GM19023 (cell line): ENCODE measurements around the gene DDAH1.
"Not testable (repeated sequence)": the region's sequence is repeated elsewhere in the genome, so short reads cannot be mapped to it uniquely, and the experiment has no call there.

Source experiments
- ATAC-seq: cut with Tn5 transposase; IDR thresholded peaks from one replicate; pipeline ENCODE4 v1.9.1; 2021; ENCODE audit warnings: mild to moderate bottlenecking, moderate library complexity; ENCODE audit not compliant: unreplicated experiment

Gene DDAH1

DNA sequence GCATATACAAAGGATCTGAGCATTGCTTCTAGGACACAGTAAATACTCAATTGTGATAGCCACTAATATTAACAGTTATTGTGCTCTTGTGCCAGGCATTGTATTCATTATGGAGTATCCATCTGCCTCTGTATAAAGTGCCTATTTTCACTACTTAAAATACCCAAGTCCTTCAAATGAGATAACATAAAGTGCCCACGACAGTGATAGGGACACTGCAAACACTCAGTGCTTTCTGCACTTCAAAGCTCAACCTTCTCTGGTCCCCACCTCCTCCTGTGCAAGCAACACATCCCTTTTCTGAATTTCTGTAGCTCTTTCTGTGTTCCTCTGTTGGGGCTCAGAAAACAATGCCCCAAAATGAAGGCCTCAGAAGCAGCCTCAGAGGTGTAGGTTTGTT lies 6.6 kb upstream of the DDAH1 start:
- no peak for ATAC-seq

DNA sequence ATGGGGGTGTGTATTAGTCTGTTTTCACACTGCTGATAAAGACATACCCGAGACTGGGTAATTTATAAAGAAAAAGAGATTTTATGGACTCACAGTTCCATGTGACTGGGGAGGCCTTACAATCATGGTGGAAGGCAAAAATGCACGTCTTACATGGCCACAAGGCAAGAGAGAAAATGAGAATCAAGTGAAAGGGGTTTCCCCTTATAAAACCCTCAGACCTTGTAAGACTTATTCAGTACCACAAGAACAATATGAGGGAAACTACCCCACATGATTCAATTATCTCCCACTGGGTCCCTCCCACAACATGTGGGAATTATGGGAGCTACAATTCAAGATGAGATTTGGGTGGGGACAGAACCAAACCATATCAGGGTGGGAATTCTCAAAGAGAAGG lies 5.2 kb upstream of the DDAH1 start:
- not testable (repeated sequence) for ATAC-seq

DNA sequence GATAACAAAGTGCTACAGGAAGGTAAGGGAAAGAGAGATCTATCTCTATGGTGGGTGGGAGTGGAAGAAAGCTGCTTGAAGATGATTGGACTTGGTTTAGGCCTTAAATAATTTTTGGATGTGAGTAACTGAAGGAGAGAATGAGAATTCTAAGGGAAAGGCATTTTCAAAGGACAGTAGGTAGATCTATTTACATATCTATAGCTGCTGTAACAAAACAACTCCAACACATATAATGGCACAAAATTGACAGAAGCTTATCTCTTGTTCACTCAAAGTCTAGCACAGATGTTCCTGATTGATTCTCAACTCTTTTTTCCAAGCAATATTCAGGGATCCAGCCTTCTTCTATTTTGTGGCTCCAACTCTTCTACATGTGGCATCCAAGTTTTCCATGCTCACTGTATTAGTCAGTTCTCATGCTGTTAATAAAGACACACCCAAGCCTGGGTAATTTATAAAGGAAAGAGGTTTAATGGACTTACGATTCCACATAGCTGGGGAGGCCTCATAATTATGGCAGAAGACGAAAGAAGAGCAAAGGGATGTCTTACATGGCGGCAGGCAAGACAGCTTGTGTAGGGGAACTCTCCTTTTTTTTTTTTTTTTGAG lies 3.1 kb upstream of the DDAH1 start:
- ATAC-seq, result no peak

DNA sequence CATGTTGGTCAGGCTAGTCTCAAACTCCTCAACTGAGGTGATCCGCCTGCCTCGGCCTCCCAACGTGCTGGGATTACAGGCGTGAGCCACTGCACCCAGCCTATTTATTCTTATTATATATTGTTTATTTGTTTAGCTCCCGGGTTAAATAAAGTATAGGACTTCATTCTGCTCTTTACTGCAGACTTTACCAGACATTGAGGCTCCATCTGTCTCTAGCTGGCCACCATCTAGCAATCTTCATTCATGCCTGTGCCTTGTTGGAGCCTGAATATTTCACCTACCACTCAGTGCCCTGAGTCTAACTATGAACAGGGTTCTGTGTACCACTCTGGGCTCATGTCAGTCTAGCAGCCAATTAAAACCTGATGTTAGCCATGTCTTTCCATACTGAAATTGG lies 2.1 kb upstream of the DDAH1 start:
- no peak for ATAC-seq

DNA sequence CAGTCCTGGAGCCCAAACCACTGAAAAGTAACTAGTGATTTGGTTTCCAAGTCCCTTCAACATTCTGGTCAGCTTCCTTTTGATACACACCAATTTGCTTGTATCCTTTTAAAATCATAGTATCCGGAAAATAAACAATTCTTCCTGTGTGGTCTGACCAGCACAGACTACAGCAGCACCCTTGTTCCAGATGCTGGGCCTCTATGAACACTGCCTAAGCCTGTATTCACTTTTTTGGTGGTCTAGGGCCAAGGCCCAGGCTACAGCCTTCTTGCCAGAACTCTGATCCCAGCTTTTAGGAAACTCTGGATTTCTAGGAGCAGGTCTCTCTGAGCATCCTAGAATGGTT lies 801 bp upstream of the DDAH1 start:
- ATAC-seq, result no peak

DNA sequence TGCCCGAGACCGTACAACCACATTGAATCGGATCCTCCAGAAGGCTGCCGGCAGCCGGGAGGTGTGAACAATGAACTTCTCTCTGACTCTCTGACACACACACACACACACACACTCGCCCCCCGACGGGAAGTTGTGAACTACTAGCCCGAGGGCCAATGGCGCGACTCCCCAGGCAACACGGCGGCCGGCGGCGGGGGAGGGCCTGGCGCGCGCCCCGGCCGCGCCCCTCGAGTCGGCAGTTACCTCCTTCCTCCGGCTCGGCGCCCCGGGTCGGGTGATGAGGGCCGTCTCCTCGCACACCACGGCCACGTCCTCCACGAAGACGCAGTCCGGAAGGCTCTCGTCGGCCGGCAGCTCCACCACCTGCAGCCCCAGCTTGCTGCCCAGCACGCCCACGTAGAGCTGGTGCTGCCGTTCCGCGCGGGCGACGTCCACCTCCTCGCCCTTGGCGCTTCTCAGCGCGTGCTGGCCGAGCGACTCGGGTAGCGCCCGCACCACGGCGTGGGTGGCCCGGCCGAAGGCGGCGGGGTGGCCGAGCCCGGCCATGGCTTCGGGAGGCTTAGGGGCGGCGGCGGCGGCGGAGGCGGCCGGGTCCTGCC lies 361 bp downstream of the DDAH1 start:
- peak; percentile 61 for ATAC-seq

DNA sequence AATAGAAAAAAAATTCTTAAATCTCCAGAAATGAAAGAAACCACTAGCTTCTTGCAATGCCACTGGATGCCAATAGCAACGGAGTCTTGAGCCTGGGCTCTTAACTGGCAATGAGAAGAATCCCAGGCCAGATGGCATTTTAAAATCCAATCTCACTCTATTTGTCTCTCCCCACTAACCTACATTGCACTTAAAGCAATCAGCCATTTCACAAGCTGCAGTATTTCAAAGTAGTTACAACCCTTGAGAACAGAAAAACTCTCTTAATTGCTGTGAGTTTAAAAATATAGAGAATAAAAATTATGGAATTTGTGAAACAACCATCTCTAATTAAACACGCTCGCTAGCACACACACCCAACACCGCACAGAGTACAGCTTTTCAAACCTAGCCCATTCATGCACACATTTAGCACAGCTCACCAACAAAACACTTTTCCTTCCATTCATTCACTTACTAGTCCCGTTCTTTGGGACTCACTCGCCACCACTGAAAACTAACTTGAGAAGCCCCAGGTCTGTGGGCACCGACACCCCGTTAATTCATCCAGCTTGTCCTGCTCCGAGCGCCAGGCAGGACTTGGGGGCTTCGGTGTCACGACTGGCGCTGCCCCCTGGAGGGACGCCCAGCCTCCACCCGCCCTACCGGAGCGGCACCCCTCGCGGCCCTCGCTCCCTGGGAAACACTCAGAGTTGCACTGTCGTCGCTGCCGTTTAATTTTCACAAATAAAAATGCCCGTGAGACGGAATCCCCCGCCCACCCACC lies 1.0 kb downstream of the DDAH1 start:
- no peak for ATAC-seq

DNA sequence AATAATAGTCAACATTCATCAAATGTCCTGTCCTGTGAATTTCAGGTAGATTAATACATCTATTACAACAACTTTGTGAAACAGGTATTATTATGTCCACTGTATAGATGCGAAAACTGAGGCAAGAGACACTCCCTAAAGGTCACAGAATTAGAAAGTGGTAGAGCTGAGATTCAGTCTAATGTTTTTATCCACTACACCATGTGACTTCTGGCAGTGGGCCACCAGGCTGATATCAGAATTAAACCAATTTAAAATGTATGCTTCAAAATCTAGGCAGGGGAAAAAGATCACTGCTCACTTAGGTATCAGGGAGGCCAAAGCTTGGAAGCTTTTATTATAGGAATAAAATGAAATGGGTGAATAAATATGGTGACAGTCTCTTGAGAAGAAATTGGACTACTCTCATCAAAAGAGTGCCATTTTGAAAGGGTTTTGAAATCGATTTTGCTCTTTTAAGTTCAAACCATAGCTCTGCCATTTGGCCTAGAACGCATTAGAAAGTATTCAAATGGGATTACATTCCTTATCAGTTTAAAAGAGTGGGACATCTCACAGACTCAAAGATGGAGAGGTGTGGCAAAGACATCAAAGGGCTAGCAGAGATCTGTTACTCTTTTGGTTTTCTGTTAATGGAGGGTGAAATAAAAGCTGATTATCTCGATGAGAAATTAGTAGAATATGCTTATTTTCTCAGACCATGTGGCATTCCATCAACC lies 1.9 kb downstream of the DDAH1 start:
- no peak for ATAC-seq

DNA sequence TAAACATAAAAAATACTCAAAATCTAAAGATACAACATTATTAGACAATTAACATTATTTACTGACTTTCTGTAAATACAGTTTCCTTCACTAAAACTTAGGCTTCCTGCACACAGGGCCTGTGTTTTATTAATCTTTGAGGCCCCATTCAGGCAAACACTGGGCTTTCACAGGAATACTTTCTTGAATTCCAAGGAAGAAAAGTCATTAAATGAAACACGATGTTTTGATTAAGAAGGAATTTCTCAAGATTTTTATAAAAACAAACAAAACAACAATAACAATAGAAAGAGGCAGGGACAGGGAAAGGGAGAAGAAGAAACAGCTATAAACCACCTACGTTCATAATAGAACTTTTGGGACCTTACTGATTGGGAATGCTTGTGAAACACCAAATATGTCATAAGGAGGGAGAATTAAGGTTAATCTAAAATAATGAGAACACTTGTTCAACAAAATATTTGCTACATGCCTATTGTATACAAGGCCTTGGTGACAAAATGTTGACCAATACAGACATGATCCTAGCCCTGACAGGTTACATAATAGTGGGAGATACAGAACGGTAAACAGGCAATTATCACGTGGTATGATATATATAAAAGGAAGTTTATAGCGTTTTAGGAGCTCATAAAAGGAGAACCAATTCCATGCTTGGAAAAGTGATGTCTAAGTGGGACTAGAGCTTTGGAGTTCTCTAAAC lies 3.6 kb downstream of the DDAH1 start:
- ATAC-seq, result no peak

DNA sequence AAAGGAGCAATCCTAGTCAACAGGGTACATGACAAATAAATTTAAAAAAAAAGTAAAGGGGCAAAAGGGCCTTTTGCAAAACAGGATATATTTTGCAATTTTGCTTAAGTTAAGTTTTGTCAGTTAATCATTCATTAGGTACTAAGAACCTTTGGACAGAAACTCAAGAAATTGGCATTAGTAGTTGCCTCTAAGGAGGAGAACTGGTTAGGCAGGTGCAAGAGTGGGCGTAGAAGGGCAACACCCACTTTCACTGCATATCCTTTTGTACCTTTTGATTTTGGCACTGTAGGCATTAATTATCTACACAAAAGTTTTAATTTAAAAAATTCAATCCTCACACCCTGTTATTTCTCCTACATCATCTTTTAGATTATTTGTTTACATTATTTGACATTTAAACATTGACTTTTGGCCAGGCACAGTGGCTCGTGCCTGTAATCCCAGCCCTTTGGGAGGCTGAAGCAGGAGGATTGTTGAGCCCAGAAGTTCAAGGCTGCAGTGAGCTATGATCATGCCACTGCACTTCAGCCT lies 4.3 kb downstream of the DDAH1 start:
- ATAC-seq, result no peak

DNA sequence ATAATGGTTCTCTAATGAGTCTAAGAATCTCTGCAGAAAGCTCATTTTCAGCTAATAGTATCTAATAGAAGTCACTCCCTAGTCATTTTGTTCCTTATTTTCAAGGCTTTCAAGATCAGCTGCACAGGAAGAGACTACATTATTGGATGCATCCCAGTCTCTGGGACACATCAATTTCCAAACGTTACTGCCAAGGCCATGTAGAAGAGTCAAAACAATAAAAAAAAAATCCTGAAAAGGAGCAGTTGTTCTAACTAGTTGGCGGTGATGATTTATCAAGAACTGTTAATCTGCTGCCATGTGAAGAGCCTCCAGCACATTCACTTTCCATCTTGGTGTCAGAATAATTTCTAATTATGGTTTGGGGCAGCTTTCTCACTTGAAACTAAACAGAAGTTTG lies 5.7 kb downstream of the DDAH1 start:
- no peak for ATAC-seq

DNA sequence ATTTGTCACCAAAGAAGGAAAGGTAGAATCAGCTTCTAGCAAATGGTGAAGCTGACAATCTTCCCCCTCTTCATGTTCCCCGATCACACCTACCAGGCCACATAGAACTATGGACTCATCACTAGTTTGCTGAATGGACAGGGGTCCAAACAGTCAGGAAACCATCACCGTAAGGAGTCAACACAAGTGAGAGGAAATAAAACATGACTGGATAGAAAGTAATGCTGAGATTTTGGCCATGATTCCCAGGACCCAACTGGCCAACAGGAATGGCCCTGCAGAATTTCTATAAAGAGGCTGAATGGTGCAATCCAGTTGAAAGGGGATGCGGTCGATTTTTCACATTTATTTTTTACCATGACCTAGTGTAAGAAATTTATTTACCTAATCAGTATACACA lies 10.7 kb downstream of the DDAH1 start:
- ATAC-seq, result no peak

DNA sequence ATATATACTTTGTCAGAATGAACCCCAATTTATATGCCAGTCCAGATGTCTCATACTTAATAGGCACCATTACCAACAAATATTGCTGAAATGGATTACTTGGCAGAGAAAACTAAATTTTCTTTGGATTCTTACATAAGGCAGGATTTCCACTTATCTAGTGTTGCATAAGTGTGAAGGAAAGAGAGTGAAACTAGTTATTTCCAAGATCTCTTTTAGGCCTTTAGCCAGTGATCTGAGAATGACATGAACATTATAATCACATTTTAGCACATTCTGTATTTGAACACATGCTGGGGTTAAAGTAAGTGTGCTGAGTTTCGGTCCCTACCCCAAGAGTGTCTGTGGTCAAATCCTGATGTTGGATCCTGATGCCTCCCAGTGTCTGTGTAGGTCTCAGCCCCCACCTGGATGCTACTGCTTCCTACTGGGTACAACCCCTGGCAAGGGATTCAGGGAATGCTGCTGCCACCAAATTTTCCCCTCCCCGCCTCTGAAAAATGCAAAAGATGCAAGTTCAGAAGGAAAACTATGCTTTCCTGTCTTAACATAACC lies 11.2 kb downstream of the DDAH1 start:
- no peak for ATAC-seq

DNA sequence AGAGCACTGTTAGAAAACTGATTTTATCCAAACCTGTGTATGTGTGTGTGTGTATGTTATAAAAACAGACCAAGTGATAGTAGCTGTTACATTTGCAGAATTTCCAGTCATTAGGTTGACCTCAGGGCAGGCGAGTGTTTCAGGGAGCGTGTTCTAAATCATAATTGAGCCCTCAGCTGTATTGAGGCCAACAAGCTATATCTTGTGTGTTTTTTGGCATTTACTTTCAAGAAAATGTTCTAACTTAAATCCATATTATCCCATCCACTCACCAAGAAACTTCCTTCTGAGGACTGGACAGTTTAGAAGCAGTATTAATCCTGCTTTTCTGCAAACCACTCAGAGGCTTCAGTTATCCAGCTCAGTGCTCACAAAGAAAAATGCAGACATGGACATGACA lies 12.0 kb downstream of the DDAH1 start:
- ATAC-seq, result no peak

DNA sequence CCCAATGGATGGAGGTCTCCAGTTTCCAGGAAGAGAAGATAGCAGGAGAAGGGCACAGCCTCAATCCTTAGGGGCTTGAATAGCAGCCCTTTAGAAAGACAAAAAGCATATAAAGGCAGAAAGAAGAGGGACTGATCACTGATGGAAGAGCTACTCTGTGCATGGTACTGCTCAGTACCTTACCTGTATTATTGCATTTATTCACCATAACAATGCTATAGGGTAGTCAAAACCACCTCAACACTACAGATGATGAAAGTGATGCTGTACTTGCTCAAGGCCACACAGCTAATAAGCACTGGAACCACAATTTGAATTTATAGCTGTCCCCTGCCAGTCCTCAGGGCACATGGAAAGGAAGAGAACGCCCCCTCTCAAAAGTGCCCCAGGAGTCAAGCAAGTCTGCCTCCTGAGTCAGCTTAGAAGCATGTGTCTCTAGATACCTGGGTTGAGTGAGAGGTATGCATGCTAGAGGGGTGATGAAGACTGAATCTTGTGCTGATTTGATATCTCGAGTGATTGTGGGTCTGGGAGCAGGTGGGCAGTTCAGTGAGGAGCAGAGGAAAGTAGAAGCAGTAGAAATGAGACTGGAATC lies 13.6 kb downstream of the DDAH1 start:
- no peak for ATAC-seq

DNA sequence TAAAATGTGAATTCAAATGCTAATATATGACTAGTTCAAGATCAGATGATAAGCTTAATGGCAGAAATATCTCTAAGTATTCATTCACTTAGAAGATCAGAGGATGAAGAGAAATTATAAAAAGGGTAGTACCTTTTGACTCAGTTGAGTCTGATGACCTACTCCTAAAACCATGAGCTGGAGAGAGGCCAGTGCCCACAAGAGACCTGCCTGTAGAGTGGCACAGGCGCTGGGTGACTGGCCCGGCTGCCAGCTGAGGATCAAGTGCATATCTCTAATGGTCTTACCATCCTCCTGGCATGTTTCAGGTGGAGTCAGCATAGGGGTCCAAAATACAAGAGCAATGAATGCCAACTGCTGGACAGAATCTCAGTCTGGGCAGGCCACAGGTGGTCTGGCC lies 14.1 kb downstream of the DDAH1 start:
- no peak for ATAC-seq

DNA sequence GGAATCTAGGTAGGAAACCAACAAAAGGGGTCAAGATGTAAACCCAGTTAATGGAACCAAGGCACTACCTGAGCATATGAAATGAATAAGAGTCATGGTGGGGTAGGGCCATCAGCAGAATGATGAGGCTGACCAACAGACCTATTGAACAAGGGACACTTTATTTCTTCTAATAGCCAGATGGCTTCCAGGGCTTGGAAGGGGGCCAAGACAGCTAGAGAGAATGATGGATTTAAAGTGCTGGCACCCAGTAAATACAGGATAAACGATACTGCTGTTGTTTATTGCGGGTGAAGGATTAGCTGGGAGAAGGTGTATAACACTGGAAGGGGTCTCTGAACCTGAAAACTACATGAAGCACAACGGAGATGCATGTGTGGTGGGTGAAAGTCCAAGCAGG lies 15.6 kb downstream of the DDAH1 start:
- no peak for ATAC-seq

DNA sequence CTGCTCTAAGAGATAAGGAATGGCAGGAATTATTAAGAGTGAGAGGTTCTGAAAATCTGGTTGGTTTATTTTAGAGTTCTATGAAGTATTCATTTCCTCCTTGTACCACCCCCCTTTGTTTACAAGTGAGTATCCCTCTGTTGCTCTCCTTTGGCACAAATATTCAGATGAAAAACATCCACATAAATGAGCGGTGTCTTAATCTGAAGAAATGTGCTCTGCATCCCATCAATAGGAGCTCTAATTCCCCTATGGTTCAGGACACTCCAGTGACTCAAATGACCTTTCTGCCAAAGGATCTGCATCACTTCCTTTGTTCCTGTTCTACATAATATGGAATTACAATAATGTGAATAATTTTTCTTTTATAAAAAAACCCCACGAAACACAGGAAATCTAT lies 16.6 kb downstream of the DDAH1 start:
- no peak for ATAC-seq

DNA sequence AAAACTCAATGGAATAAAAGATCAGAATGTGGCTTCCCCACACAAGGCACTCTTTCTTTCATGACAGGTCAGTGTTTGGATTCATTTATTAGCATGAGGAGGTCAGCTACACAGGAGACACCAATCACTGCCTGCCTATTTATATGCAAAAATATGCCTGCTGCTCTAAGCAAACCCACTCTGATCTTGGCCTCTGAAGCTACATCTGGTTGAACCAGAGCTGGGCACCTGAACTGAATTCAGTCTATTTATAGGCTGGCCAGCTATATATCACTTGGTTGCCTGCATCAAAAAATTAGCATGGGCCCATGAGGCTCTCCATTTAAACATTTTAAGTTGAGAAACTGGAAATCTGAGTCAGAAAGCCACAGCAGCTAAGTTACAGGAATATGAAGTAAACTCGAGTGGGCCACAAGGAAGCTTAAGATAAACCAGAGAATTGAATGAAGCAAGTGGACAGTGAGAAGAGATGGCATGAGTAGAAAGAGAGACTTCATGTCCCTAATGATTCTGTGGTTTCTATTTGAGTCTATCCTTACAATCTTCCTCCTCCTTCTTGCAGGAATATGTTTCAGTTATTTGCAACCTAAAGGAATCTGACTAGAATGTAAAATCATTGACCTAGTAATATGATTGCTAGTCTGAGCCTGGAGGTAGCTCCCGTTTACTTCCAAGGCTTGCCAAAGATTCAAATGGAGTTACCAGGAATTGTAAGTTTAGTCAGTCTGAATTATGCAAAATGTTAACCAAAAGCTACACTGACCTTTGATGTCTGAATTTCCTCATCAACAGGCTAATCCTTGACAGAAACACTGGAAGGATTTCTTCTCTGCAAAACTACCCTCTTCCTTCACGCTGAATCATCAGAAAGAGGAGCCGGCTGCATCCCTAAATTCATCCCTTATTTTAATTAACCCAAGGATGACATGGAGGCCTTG lies 17.7 kb downstream of the DDAH1 start:
- no peak for ATAC-seq
